ENCODE data around the gene PDCL2.
"Not testable (repeated sequence)": the region's sequence is repeated elsewhere in the genome, so short reads cannot be mapped to it uniquely, and the experiment has no call there.

PDCL2 gene

GRCh38 chr4:55588160-55588559, 3.9 kb downstream of the PDCL2 start:
- DNase-seq (ENCODE audit: low read depth in 2 of 2) = no peak

DNA sequence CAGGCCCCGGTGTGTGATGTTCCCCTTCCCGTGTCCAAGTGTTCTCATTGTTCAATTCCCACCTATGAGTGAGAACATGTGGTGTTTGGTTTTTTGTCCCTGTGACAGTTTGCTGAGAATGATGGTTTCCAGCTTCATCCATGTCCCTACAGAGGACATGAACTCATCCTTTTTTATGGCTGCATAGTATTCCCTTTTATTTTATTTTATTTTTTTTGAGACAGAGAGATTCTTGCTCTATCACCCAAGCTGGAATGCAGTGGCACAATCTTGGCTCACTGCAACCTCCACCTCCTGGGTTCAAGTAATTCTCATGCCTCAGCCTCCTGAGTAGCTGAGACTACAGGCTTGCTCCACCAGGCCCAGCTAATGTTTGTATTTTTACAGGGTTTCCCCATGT, 9.3 kb downstream of the PDCL2 start:
- not testable (repeated sequence) for DNase-seq (ENCODE audit: low read depth in 2 of 2)

DNA sequence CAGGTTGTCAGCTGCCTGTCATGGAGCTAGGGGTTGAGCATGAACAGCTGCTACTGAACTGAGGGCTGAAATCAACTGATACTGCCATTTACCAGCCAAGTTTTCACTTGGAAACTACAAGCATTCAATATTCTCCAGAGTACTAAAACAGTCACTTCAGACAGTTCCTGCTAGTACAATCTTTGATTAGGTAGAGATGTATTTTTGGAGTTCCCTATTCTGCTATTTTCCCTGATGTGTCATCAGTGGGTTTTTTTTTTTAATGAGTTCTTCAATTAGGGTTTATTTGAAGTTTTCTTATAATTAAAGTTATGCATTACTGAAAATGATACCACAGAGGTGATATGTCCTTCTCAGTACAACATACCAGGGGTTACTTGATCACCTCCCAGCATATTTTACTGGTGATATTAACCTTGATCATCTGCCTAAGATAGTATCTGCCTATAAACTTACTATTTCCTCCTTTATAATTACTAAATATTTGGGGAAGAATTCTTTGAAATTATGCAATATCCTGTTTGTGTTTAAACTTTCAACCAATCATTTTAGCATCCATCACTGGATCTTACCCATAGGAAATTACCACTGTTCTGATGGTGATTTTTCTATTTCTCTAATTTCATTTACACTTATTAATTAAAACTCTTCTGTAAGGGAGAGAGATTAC, 13.6 kb downstream of the PDCL2 start:
- no peak for DNase-seq (ENCODE audit: low read depth in 2 of 2)

DNA sequence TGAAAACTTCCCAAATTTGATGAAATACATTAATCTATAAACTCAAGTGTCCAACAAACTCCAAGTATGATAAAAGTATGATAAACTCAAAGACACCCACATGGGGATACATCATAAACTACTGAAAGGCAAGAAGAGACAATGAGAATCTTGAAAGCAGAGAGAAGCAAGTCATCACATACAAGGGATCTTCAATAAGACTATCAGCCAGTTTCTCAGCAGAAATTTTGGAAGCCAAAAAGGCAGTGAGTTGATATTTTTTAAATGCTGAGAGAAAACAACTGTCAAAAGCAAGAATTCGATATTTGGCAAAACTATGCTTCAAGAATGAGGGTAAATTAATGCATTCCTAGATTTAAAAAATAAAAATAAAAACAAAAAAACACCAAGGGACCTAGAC, 16.5 kb downstream of the PDCL2 start:
- no peak for DNase-seq (ENCODE audit: low read depth in 2 of 2)

DNA sequence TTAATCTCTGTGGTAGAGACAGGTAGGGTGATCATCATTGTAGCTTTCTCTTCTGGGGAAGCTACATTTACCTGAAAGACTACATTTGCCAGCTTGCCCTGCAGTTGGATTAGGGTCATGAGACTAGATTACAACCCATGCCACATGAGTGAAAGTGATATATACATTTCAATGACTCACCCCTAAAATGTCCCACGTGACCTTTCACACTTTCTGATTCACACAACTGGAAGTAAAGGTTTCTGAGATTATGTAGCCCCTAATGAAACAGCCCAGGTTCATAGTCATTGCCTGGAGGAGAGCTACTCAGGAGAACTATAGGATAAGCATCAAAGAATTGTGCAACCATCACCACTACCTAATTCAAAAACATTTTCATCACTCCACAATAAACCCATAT, 17.8 kb downstream of the PDCL2 start:
- no peak for DNase-seq (ENCODE audit: low read depth in 2 of 2)

DNA sequence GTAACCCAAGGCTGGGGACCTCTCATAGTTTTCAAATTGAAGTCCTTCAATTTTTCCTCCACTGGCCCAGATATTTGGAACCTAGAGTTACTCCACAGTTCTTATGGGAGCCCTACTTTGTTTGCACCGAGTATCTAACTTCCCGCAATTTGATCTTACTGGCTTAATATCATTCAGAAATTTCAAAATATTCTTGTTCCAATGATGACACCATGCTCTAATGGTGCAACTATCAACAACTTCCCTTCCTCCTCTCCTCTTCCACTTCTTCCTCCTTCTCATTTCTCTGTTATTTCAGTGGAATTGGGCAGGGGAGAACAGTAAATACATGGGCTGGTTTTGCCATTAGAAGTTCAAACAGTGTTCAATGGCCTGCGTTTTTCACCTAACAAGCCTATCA, 20.2 kb downstream of the PDCL2 start:
- DNase-seq (ENCODE audit: low read depth in 2 of 2) = no peak

DNA sequence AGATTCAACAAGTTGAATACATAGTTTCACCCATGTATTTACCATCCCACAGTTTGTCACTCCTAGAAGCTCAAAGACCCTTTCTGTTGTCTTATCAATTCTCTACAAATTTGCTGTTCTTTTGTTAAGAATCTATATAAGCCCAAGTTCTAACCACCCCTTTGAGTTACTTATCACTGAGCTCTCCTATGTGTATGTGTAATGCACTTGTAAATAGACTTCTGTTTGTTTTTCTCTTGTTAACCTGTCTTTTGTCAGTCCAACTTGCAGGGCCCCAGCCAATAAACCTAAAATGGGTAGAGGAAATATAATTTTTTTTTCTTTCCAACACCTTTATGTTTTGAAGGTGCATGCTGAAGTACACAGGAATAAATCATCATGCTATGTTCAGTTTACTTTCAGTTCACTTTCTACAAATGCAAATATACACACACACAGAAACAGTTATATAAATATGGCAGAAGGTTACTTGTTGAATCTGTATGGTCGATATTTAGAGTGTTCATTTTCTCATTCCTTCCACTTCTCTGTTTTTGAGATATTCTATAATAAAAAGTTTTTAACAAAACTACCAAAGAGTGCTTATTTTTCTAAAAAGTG, 23.0 kb downstream of the PDCL2 start:
- no peak for DNase-seq (ENCODE audit: low read depth in 2 of 2)

DNA sequence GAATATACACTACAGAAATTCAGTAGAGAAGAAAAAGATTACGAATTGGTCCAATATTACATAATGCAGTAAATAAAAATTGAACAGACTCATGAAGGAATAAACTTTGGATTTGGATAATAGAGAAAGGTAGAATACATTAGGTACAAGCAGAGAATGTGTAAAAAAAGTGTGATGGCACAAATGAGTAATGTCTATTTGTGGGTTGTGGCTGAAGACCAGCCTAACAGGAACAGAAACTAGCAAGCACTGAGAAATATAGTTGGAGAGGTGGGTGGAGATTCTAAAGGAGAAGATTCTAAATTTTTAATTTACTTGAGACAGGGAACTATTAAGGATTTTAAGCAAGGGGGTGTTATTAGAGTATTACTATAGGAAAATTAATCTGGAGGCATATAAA, 30.2 kb downstream of the PDCL2 start:
- DNase-seq (ENCODE audit: low read depth in 2 of 2) = no peak

- no peak for DNase-seq (ENCODE audit: low read depth in 2 of 2)
Observed at GRCh38 chr4:55560096-55560495, 31.9 kb downstream of the PDCL2 start.

- peak; percentile 30 to 32 for DNase-seq (ENCODE audit: low read depth in 2 of 2)
Observed at GRCh38 chr4:55554453-55555030, 37.5 kb downstream of the PDCL2 start.

- DNase-seq (ENCODE audit: low read depth in 2 of 2) = peak in 1 of 2 experiments; percentile 13
Observed at GRCh38 chr4:55553441-55554201, 38.4 kb downstream of the PDCL2 start.

GRCh38 chr4:55551964-55552363, 40.1 kb downstream of the PDCL2 start:
- not testable (repeated sequence) for DNase-seq (ENCODE audit: low read depth in 2 of 2)

DNA sequence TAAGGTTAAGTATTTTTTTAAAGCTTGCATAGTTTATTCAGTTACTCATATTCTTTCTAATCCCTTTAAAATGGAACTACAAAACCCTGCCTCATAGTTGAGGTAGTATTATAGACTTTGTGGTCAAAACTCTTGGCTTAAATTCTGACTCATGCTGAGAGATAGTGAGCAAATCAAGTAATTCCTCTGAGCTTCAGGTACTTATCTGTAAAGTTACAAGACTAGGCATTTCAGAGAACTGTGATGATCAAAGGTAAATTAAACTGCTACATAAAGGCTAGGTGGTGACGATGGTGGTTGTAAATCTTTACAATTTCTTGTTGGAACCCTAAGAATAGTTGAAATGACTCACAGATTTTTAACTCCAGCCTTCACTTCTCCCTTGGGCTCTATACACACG, 42.2 kb downstream of the PDCL2 start:
- DNase-seq (ENCODE audit: low read depth in 2 of 2) = peak; percentile 79 to 80

DNA sequence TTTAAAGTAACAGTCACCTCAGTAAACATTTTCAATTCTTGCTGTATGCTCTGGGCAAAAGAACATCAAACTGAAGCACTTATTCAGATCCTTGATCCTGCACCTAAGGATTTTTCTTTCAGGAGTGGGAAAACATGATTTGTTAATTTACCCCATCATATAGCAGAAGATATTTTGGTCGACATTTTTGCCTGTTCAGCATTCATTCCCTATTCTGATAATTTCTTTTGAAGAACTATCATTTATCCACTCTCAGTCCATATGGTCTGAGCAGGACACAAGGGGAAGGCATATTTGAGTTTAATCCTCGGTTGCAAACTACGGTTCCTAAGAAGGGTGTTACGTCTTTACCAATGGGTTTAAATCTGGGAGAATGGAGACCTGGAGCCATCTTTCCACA, 44.1 kb downstream of the PDCL2 start:
- no peak for DNase-seq (ENCODE audit: low read depth in 2 of 2)

DNA sequence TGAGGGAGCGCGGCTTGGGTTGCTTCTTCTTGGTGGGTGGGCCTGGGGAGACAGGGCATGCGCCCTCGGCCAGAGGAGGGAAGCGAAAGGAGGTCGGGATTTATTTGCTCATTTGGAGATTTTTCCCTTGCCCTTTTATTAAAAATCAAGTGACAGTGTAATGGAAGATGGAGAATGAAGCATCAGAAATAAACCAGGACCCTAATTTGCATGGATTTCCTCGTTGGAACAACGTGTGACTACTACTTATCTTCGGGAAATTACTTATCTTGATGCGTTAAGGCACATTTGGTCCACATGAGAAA, 44.6 kb downstream of the PDCL2 start:
- peak in 1 of 2 experiments; percentile 23 for DNase-seq (ENCODE audit: low read depth in 2 of 2)

- peak; percentile 83 for DNase-seq (ENCODE audit: low read depth in 2 of 2)
Observed at GRCh38 chr4:55546756-55547465, 45.1 kb downstream of the PDCL2 start, which contains the start of gene CLOCK. Gene CLOCK (minus strand): TSS chr4:55546909. CDS start chr4:55482785, 64,124 bp downstream.

GRCh38 chr4:55546506-55546755, 45.6 kb downstream of the PDCL2 start:
- DNase-seq (ENCODE audit: low read depth in 2 of 2) = no peak

- DNase-seq (ENCODE audit: low read depth in 2 of 2) = peak; percentile 25 to 38
Observed at GRCh38 chr4:55545641-55546505, 46.2 kb downstream of the PDCL2 start.

DNA sequence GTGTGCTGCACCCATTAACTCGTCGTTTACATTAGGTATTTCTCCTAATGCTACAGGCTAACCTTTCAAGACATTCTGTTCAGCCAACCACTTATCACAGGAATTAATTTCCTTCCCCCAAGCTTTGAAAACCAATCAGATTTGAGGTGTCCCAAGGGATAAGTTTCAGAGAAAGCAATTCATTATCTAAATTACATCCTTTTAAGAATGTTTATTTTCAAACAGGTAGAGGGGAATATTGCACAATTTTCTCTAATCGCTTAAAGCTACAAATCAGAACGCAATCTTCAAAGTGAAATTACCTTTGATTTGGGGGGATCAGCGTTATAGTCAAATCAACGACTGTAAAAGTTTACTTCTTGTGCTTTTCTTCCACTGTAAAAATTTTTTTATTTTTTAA, 46.9 kb downstream of the PDCL2 start:
- no peak for DNase-seq (ENCODE audit: low read depth in 2 of 2)

DNA sequence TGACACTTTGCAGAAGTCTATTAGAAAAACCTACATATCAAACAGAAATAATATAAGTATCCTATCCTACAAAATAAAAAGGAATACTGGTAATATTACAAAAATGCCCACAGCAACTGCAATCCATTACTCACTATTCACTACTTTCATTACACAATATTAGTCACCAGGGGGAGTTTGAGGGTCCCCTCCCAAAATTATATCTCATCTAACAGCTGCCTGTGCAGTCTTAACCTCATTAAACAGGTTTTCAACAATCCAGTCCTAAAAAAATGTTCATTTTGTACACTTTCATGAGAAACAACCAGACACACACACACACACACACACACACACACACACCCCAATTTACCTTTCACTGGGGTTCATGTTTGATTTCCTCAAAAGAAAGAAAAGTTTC, 48.2 kb downstream of the PDCL2 start:
- no peak for DNase-seq (ENCODE audit: low read depth in 2 of 2)

GRCh38 chr4:55540271-55540670, 51.8 kb downstream of the PDCL2 start:
- no peak for DNase-seq (ENCODE audit: low read depth in 2 of 2)

All from fibroblast of skin of left quadriceps (primary cell).